ENCODE measurements around the gene FBXL7.

GRCh38 chr5:15650266-15650665 lies 150.3 kb downstream of the FBXL7 start:
- TF ChIP-seq EP300 (IDR thresholded peaks at IDR 0.05; ENCODE audit: borderline replicate concordance) (no peak), REST (IDR thresholded peaks at IDR 0.05; ENCODE audit: low read depth) (no peak), CEBPB (IDR thresholded peaks at IDR 0.05) (no peak), TEAD4 (IDR thresholded peaks at IDR 0.05) (no peak), ZBTB7A (IDR thresholded peaks at IDR 0.05; ENCODE audit: low read depth) (no peak), TAF1 (IDR thresholded peaks at IDR 0.05; ENCODE audit: low read depth) (no peak), USF1 (IDR thresholded peaks at IDR 0.05) (no peak), CREB1 (IDR thresholded peaks at IDR 0.05; ENCODE audit: low read depth) (no peak), YY1 (IDR thresholded peaks at IDR 0.05; ENCODE audit: low read depth) (no peak), TCF12 (IDR thresholded peaks at IDR 0.05; ENCODE audit: low read depth) (no peak), MAX (IDR thresholded peaks at IDR 0.05) (no peak), FOXM1 (IDR thresholded peaks at IDR 0.05; ENCODE audit: borderline replicate concordance, low read depth) (no peak), RAD21 (IDR thresholded peaks at IDR 0.05; ENCODE audit: low read depth) (no peak)

Measured in Ishikawa (cell line).